H1 (cell line): ENCODE measurements around the gene ZNF536. TPM values are rescaled to one million over a fixed set of nuclear protein-coding genes. Genes with fewer than 3 reads are reported as not detected.

Source experiments
- CTCF ChIA-PET: fragments of 300-600 bp; sonication (Branson Sonifier 250); formaldehyde crosslinking; loops from one replicate; lab custom pipeline; 2021; ENCODE audit not compliant: partially characterized antibody; lab: Charles Lee
- POLR2A ChIA-PET: fragments of 300-600 bp; sonication (Branson Sonifier 250); formaldehyde crosslinking; loops from one replicate; lab custom pipeline; 2021; ENCODE audit warnings: inconsistent platforms; ENCODE audit not compliant: partially characterized antibody; lab: Charles Lee
- DNase-seq, 2 experiments: peaks; one replicate each; pipeline versions ENCODE4 v3.0.0 to v3.0.0-alpha.2; 2010 to 2022; ENCODE audit warnings: low spot score in 2 of 2, low read depth in 1 of 2, mixed read lengths in 1 of 2
- FAIRE-seq: peaks from 2 replicates; lab custom pipeline; 2011; peaks lifted over from hg19 to GRCh38; lab: Jason Lieb, UNC
- H2AFZ ChIP-seq: 2 replicates; pipeline ENCODE4 v1.8.1; 2012; ENCODE audit warnings: low read length, inconsistent platforms
- H2AK5ac ChIP-seq: 2 replicates; pipeline ENCODE4 v1.6.1; 2013; ENCODE audit warnings: low read depth, low read length
- H2BK120ac ChIP-seq: replicated peaks from 2 replicates; pipeline ENCODE3; 2013; ENCODE audit warnings: low read depth, low read length, inconsistent platforms
- H2BK12ac ChIP-seq: 2 replicates; pipeline ENCODE4 v1.6.1; 2013; ENCODE audit warnings: low read depth, low read length
- H2BK15ac ChIP-seq: 2 replicates; pipeline ENCODE4 v1.6.1; 2013; ENCODE audit warnings: low read length
- H2BK20ac ChIP-seq: 2 replicates; pipeline ENCODE4 v1.6.1; 2013; ENCODE audit warnings: low read length
- H2BK5ac ChIP-seq: 2 replicates; pipeline ENCODE4 v1.6.1; 2013; ENCODE audit warnings: low read depth, low read length
- H3K14ac ChIP-seq: 2 replicates; pipeline ENCODE4 v1.6.1; 2013; ENCODE audit warnings: inconsistent platforms; ENCODE audit not compliant: insufficient read length
- H3K18ac ChIP-seq: 2 replicates; pipeline ENCODE4 v1.6.1; 2013; ENCODE audit warnings: low read length; ENCODE audit errors: extremely low read depth
- H3K23ac ChIP-seq: 2 replicates; pipeline ENCODE4 v1.6.1; 2013; ENCODE audit warnings: inconsistent platforms; ENCODE audit not compliant: insufficient read length
- H3K23me2 ChIP-seq: 2 replicates; pipeline ENCODE4 v1.6.1; 2013; ENCODE audit warnings: low read depth, low read length
- H3K27ac ChIP-seq: 2 replicates; pipeline ENCODE4 v1.6.1; 2011; ENCODE audit warnings: low read depth, low read length, inconsistent platforms
- H3K27me3 ChIP-seq, 4 experiments: replicated peaks in 1 of 4; 1 replicate in 1 of 4; 2 replicates in 3 of 4; pipeline versions ENCODE4 v1.6.1 to v1.8.1; 2011 to 2013; ENCODE audit warnings: low read length in 3 of 4, mild to moderate bottlenecking in 3 of 4, inconsistent platforms in 2 of 4, mixed read lengths in 2 of 4, moderate library complexity in 1 of 4; ENCODE audit not compliant: control insufficient read depth in 3 of 4, insufficient read depth in 3 of 4; ENCODE audit errors: extremely low read depth in 1 of 4
- H3K36me3 ChIP-seq, 4 experiments: 2 replicates each; pipeline versions ENCODE4 v1.6.1 to v1.8.1; 2011 to 2013; ENCODE audit warnings: mild to moderate bottlenecking in 4 of 4, low read length in 3 of 4, moderate library complexity in 2 of 4, control low read depth in 1 of 4, inconsistent platforms in 1 of 4; ENCODE audit not compliant: insufficient read depth in 4 of 4, control insufficient read depth in 2 of 4
- H3K4ac ChIP-seq: replicated peaks from 2 replicates; pipeline ENCODE3; 2013; ENCODE audit warnings: low read length, low read depth, mixed read lengths, inconsistent platforms; ENCODE audit not compliant: insufficient read length
- H3K4me1 ChIP-seq, 4 experiments: replicated peaks in 1 of 4; 1 replicate in 1 of 4; 2 replicates in 3 of 4; pipeline versions ENCODE4 v1.6.1 to v1.8.1; 2011 to 2013; ENCODE audit warnings: low read length in 3 of 4, inconsistent platforms in 2 of 4, mixed read lengths in 1 of 4; ENCODE audit not compliant: insufficient read depth in 4 of 4, control insufficient read depth in 3 of 4
- H3K4me2 ChIP-seq, 2 experiments: 2 replicates each; pipeline versions ENCODE4 v1.6.1 to v1.8.1; 2011 to 2013; ENCODE audit warnings: low read depth in 2 of 2, low read length in 2 of 2, control low read depth in 1 of 2, inconsistent platforms in 1 of 2, mild to moderate bottlenecking in 1 of 2; ENCODE audit not compliant: insufficient read depth in 1 of 2
- H3K4me3 ChIP-seq, 4 experiments: fragments of 200-600, 300-600 bp in 1 of 4; sonication (generic), shearing (Covaris generic), sonication (Bioruptor Twin) in 1 of 4; 2 replicates each; pipeline versions ENCODE4 v1.5.1 to v1.8.1; 2011 to 2016; ENCODE audit warnings: low read length in 4 of 4, low read depth in 3 of 4, control low read depth in 2 of 4, inconsistent platforms in 2 of 4, mild to moderate bottlenecking in 2 of 4, mixed read lengths in 1 of 4, moderate library complexity in 1 of 4; ENCODE audit not compliant: insufficient read depth in 2 of 4; ENCODE audit errors: extremely low read depth in 1 of 4
- H3K56ac ChIP-seq: replicated peaks from 2 replicates; pipeline ENCODE3; 2013; ENCODE audit warnings: low read depth, mild to moderate bottlenecking, mixed read lengths, low read length, inconsistent platforms; ENCODE audit not compliant: insufficient read length
- H3K79me1 ChIP-seq: 2 replicates; pipeline ENCODE4 v1.6.1; 2013; ENCODE audit warnings: low read depth, low read length, control low read depth
- H3K79me2 ChIP-seq, 2 experiments: 2 replicates each; pipeline versions ENCODE4 v1.6.1 to v1.8.1; 2012 to 2013; ENCODE audit warnings: low read length in 2 of 2, mild to moderate bottlenecking in 2 of 2, inconsistent platforms in 1 of 2; ENCODE audit not compliant: insufficient read depth in 2 of 2, control insufficient read depth in 1 of 2
- H3K9ac ChIP-seq, 4 experiments: replicated peaks in 1 of 4; 1 replicate in 1 of 4; 2 replicates in 3 of 4; pipeline versions ENCODE4 v1.6.1 to v1.8.1; 2011 to 2013; ENCODE audit warnings: low read depth in 3 of 4, low read length in 3 of 4, control low read depth in 2 of 4, mild to moderate bottlenecking in 2 of 4, moderate library complexity in 2 of 4, inconsistent platforms in 1 of 4; ENCODE audit errors: extremely low read depth in 1 of 4
- H3K9me3 ChIP-seq, 2 experiments: 2 replicates each; pipeline versions ENCODE4 v1.6.1 to v1.8.1; 2012 to 2013; ENCODE audit warnings: mild to moderate bottlenecking in 2 of 2, moderate library complexity in 2 of 2, control low read depth in 1 of 2, inconsistent platforms in 1 of 2, low read depth in 1 of 2, low read length in 1 of 2, mixed read lengths in 1 of 2; ENCODE audit not compliant: insufficient read depth in 2 of 2
- H4K20me1 ChIP-seq, 2 experiments: replicated peaks in 1 of 2; 2 replicates each; pipeline versions ENCODE3 to v1.8.1; 2011 to 2013; ENCODE audit warnings: inconsistent platforms in 2 of 2, low read length in 2 of 2, mild to moderate bottlenecking in 1 of 2; ENCODE audit not compliant: insufficient read depth in 2 of 2, control insufficient read depth in 1 of 2
- H4K5ac ChIP-seq: 2 replicates; pipeline ENCODE4 v1.6.1; 2013; ENCODE audit warnings: low read length, low read depth, mixed read lengths, inconsistent platforms; ENCODE audit not compliant: insufficient read length
- H4K8ac ChIP-seq: 2 replicates; pipeline ENCODE4 v1.8.0; 2013; ENCODE audit warnings: mild to moderate bottlenecking, moderate library complexity, low read length, inconsistent platforms; ENCODE audit not compliant: insufficient read depth; ENCODE audit errors: extremely low read depth
- H4K91ac ChIP-seq: replicated peaks from 2 replicates; pipeline ENCODE3; 2013; ENCODE audit warnings: low read length, mixed read lengths, inconsistent platforms; ENCODE audit not compliant: insufficient read length
- CBX8 ChIP-seq: fragments of 300-800, 300-1000 bp; sonication (generic); IDR thresholded peaks from 2 replicates; pipeline ENCODE4 v1.7.1; 2016; ENCODE audit warnings: low read depth, low read length, borderline replicate concordance
- EGR1 ChIP-seq: IDR thresholded peaks from 2 replicates; pipeline ENCODE4 v1.6.1; 2011; ENCODE audit warnings: low read depth, low read length, borderline replicate concordance
- KDM4A ChIP-seq: IDR thresholded peaks from one replicate; pipeline ENCODE4 v1.7.1; 2012; ENCODE audit warnings: low read depth, mild to moderate bottlenecking, moderate library complexity, low read length, inconsistent platforms; ENCODE audit not compliant: severe bottlenecking
- POLR2A ChIP-seq, 2 experiments: IDR thresholded peaks; 1 replicate in 1 of 2; 2 replicates in 1 of 2; pipeline ENCODE4 v1.6.1; 2011; ENCODE audit warnings: low read depth in 2 of 2, low read length in 2 of 2, mild to moderate bottlenecking in 2 of 2; ENCODE audit errors: control extremely low read depth in 1 of 2
- RAD21 ChIP-seq, 2 experiments: IDR thresholded peaks in 1 of 2; conservative IDR thresholded peaks in 1 of 2; 2 replicates each; pipeline ENCODE4 v1.6.1; 2011; ENCODE audit warnings: low read depth in 2 of 2, low read length in 2 of 2, improper control_type of control experiment in 1 of 2, inconsistent platforms in 1 of 2, mild to moderate bottlenecking in 1 of 2, moderate library complexity in 1 of 2
- RFX5 ChIP-seq: IDR thresholded peaks from 2 replicates; pipeline ENCODE4 v1.6.1; 2011; ENCODE audit warnings: low read depth, low read length, improper control_type of control experiment, borderline replicate concordance
- SAP30 ChIP-seq: fragments of 300-600 bp; sonication (generic); IDR thresholded peaks from 2 replicates; pipeline ENCODE4 v1.7.1; 2012; ENCODE audit warnings: low read length, moderate library complexity, mild to moderate bottlenecking, inconsistent platforms; ENCODE audit not compliant: insufficient read depth, insufficient replicate concordance
- SP1 ChIP-seq: IDR thresholded peaks from 2 replicates; pipeline ENCODE4 v1.6.1; 2011; ENCODE audit warnings: low read depth, low read length
- SP2 ChIP-seq: IDR thresholded peaks from 2 replicates; pipeline ENCODE4 v1.6.1; 2012; ENCODE audit warnings: mild to moderate bottlenecking, low read length, inconsistent platforms
- SUZ12 ChIP-seq: fragments of 200-600 bp; sonication (generic); IDR thresholded peaks from 2 replicates; pipeline ENCODE4 v1.6.1; 2012; ENCODE audit warnings: mild to moderate bottlenecking, inconsistent platforms, low read length, moderate library complexity, mixed read lengths
- TEAD4 ChIP-seq: IDR thresholded peaks from 2 replicates; pipeline ENCODE4 v1.6.1; 2012; ENCODE audit warnings: low read depth, low read length, inconsistent platforms, mixed read lengths
- WGBS, 2 experiments: shearing (Covaris generic) in 1 of 2; methylation state at CpG; one replicate each; pipeline versions ENCODE4 v1.1.6 to v1.1.7; 2013 to 2015; ENCODE audit warnings: low lambda C conversion rate in 2 of 2, mixed read lengths in 2 of 2, inconsistent platforms in 1 of 2, low coverage in 1 of 2, missing lambda C conversion rate in 1 of 2; ENCODE audit not compliant: insufficient replicate concordance in 2 of 2, insufficient coverage in 1 of 2, insufficient read length in 1 of 2; ENCODE audit errors: extremely low coverage in 1 of 2, missing lambda C conversion rate in 1 of 2; 5-methylcytosine and 5-hydroxymethylcytosine counted together
- polyA plus RNA-seq, 7 experiments: library from polyadenylated mRNA; depleted of rRNA in 3 of 7; stranded (reverse) in 5 of 7; unstranded in 2 of 7; fragments of >200 nt in 5 of 7; fragments of 200-250 nt in 2 of 7; gene quantifications; 1 replicate in 5 of 7; 2 replicates in 1 of 7; 4 replicates in 1 of 7; pipeline versions ENCODE4 v1.2.1 to v1.2.3, GENCODE V29; 2011 to 2013; ENCODE audit warnings: missing spikeins in 2 of 7, mixed read lengths in 2 of 7
- total RNA-seq: library from RNA; stranded (reverse); fragmentation: NEBNext Ultra II Directional; extraction: Animal tissue kit (Norgen Biotek cat#: 25700); gene quantifications from 2 replicates; pipeline ENCODE4 v1.2.1, GENCODE V29; 2021
- TF ChIP-seq, protein P1 (sequence below): IDR thresholded peaks from 2 replicates; pipeline ENCODE4 v1.6.1; 2012; ENCODE audit warnings: inconsistent platforms

ZNF536 gene
- total and polyA plus RNA-seq, 2 of the 8 experiments (the other 6 are each of a cell fraction or from before 2014, with no cell fraction given): 0.09 to 0.11 TPM

DNA sequence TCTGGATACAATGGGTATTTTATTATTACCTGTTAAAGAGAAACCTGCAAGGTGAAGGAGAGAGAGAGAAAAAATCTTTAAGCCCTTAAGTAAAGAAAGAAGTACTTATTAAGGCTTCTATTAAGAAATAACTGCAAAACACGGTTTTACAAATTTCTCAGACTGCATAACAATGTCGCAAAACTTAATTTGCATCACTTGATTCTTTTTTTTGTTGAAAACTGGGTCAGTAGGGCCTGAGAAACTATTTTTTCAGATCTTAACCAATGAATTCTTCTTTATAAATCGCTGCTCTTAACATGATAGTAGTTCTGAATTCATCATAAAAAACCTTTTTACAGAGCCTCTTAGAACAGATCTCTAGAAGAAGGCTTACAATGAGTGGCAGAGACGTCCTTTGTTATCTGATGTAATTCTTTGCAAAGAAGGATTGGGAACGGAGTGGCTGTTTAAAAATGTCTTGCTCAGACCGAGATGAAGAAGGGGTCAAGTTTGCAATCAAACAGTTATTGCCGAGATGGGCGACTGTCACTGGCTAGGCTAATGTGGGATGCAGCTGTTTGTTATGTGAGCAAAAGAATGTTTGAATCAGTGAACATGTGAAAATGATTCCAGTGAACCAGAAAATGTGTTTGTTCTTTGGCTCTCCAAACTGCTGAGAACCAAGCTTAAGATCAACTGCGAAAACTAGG lies 76.3 kb downstream of the ZNF536 start:
- Histone ChIP-seq H3K9me3 (no peaks in the 10 kb centered on the region), H3K4me1 (peaks cover 9 to 17% (median 13%) of the 10 kb centered on the region in 4 experiments), H3K36me3 (no peaks in the 10 kb centered on the region), H2AFZ (no peak overlapping the region), H4K8ac (no peak overlapping the region), H3K14ac (no peak overlapping the region), H2BK15ac (no peak overlapping the region), H3K4me2 (peak overlapping the region; percentile 8 to 50; a peak in 3 of 4 replicates), H2BK5ac (peak overlapping the region; percentile 7; the same call in 1 of the 2 replicates), H3K23me2 (no peaks in the 10 kb centered on the region), H3K27me3 (no peaks in the 10 kb centered on the region), H3K9ac (no peak overlapping the region), H2BK20ac (0 out of 2 replicates have a peak overlapping the region, but pooled peaks have one; percentile 66), H3K56ac (no peak overlapping the region), H3K79me1 (no peaks in the 10 kb centered on the region), H2AK5ac (no peak overlapping the region), H3K79me2 (no peaks in the 10 kb centered on the region), H3K4me3 (peak overlapping the region in 1 of 4 experiments; percentile 9; a peak in 1 of 8 replicates), H3K23ac (no peak overlapping the region), H3K4ac (no peak overlapping the region), H4K20me1 (no peaks in the 10 kb centered on the region), H2BK12ac (0 out of 2 replicates have a peak overlapping the region, but pooled peaks have one; percentile 45), H4K5ac (no peak overlapping the region), H3K27ac (no peak overlapping the region), H2BK120ac (peak overlapping the region; percentile 0), H3K18ac (peak overlapping the region; percentile 60), H4K91ac (no peak overlapping the region)
- ChIA-PET CTCF (interaction anchor here (0.7 to 1.5 kb wide), 3 partner anchors 8 to 50 kb away, joined by 3 to 5 read pairs (median 3); no protein-coding TSS in a partner anchor), POLR2A (no interaction called here)
- FAIRE-seq (no peak), DNase-seq (no peak)
- 51% methylated on average over 9 of the region's 9 CpGs; no CpG with 5 or more reads in 1 of the 2 experiments for WGBS, 2 experiments
- TF ChIP-seq SUZ12 (no peak), KDM4A (no peak), TEAD4 (no peak), RFX5 (no peak), SAP30 (no peak), POLR2A (IDR thresholded peaks at IDR 0.05; ENCODE audit: control extremely low read depth in 1 of 2, low read depth in 2 of 2, low read length in 2 of 2) (no peak), SP1 (no peak), EGR1 (no peak), SP2 (no peak), CBX8 (no peak), RAD21 (IDR thresholded peaks at IDR 0.05 in 1 of 2, conservative IDR thresholded peaks at IDR 0.05 in 1 of 2; ENCODE audit: low read depth in 2 of 2, low read length in 2 of 2) (no peak)
- TF ChIP-seq, protein P1, sequence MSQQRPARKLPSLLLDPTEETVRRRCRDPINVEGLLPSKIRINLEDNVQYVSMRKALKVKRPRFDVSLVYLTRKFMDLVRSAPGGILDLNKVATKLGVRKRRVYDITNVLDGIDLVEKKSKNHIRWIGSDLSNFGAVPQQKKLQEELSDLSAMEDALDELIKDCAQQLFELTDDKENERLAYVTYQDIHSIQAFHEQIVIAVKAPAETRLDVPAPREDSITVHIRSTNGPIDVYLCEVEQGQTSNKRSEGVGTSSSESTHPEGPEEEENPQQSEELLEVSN: no peak
